ENCODE data around the gene ARFGAP3.

DNA sequence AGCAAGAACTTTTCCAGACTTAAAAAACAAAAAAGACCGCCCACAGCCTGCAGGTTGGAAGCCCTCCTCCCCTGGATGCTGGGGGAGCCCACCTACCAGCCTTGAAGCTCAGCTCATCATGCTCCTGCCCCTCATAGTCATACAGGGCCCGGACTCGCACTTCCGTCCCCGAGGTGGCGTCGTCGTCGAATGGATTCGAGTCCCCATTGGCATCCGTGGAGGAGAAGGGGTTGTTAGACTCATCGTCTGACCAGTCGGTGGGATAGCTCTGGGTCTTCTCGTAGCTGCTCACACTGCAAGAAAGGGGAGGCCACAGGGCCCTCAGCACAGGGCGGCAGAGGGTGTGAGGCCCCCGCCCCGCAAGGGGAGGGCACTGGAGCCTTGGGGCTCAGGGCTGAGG is 19.0 kb upstream of the ARFGAP3 start:
- TF ChIP-seq, protein P1, sequence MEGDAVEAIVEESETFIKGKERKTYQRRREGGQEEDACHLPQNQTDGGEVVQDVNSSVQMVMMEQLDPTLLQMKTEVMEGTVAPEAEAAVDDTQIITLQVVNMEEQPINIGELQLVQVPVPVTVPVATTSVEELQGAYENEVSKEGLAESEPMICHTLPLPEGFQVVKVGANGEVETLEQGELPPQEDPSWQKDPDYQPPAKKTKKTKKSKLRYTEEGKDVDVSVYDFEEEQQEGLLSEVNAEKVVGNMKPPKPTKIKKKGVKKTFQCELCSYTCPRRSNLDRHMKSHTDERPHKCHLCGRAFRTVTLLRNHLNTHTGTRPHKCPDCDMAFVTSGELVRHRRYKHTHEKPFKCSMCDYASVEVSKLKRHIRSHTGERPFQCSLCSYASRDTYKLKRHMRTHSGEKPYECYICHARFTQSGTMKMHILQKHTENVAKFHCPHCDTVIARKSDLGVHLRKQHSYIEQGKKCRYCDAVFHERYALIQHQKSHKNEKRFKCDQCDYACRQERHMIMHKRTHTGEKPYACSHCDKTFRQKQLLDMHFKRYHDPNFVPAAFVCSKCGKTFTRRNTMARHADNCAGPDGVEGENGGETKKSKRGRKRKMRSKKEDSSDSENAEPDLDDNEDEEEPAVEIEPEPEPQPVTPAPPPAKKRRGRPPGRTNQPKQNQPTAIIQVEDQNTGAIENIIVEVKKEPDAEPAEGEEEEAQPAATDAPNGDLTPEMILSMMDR (IDR thresholded peaks at IDR 0.05; ENCODE audit: low read depth, low read length, poor library complexity, severe bottlenecking) = no peak
- TF ChIP-seq EZH2phosphoT487 (IDR thresholded peaks at IDR 0.05; ENCODE audit: borderline replicate concordance, low read length) = no peak
